GM12872 (cell line): ENCODE measurements around the gene TRDMT1.

Experiments
- TF ChIP-seq, protein P1 (sequence below): IDR thresholded peaks from 3 replicates; pipeline ENCODE4 v1.5.1; 2011; ENCODE audit warnings: low read depth, mild to moderate bottlenecking, low read length, moderate library complexity; ENCODE audit not compliant: insufficient read depth

The TRDMT1 gene

DNA sequence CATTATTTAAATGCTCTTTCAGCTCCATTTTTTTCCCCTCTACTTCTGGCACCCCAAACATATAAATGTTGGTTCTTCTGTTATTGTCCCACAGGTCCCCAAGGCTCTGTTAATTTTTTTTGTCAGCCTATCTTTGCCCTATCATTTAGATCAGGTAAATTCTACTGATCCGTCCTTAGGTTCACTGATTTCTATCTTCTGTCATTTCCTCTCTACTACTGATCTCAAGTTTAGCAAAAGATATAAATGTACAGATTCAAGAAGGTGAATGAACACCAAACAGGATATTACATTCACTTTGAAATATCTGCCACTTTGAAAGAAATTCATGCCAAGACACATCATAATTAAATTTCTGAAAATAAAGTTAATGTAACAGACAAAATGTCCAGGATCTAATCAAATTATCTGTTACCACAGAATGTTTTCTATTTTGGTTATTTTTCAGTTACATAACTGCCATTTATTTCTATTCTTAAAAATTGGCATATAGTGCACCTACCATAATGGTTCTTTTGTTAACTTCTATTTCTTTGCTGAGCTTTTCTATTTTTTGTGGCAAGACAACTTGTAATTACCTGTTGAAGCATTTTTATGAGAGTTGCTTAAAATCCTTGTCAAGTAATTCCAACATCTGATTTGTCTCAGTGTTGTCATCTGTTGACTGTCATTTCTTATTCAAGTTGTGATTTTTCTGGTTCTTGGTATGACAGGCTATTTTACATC, 59.8 kb downstream of the TRDMT1 start:
- TF ChIP-seq, protein P1, sequence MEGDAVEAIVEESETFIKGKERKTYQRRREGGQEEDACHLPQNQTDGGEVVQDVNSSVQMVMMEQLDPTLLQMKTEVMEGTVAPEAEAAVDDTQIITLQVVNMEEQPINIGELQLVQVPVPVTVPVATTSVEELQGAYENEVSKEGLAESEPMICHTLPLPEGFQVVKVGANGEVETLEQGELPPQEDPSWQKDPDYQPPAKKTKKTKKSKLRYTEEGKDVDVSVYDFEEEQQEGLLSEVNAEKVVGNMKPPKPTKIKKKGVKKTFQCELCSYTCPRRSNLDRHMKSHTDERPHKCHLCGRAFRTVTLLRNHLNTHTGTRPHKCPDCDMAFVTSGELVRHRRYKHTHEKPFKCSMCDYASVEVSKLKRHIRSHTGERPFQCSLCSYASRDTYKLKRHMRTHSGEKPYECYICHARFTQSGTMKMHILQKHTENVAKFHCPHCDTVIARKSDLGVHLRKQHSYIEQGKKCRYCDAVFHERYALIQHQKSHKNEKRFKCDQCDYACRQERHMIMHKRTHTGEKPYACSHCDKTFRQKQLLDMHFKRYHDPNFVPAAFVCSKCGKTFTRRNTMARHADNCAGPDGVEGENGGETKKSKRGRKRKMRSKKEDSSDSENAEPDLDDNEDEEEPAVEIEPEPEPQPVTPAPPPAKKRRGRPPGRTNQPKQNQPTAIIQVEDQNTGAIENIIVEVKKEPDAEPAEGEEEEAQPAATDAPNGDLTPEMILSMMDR, result no peak

GRCh38 chr10:17140386-17140761, 61.1 kb downstream of the TRDMT1 start:
- TF ChIP-seq, protein P1, result no peak

- TF ChIP-seq, protein P1, result no peak
Observed at GRCh38 chr10:17138460-17139042, 62.9 kb downstream of the TRDMT1 start.

DNA sequence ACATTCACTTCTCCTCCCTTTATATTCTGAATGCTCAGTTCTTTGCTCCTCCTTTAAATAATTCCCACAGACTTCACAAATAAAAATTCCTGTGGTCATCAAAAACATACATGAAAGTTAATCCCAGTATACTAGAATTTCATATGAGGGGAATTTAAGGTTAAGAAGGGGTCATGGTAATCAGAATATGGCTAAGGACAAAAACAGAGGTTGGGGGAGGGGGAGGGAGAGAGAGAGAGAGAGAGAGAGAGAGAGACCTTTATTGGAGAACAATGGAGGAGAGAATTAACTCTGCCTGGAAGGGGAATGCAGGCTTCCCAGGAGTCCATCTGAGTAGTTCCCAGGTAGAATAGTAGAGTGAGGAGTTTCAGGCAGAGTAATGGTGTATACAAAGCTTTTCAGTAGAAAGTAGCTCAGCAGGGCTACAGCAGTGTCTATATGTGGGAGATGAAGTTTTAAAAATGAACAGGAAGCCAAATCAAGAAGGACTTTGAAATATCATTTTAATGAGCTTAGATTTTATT, 66.7 kb downstream of the TRDMT1 start:
- TF ChIP-seq, protein P1, result no peak

- TF ChIP-seq, protein P1, result no peak
Observed at GRCh38 chr10:17134282-17134681, 67.2 kb downstream of the TRDMT1 start.

DNA sequence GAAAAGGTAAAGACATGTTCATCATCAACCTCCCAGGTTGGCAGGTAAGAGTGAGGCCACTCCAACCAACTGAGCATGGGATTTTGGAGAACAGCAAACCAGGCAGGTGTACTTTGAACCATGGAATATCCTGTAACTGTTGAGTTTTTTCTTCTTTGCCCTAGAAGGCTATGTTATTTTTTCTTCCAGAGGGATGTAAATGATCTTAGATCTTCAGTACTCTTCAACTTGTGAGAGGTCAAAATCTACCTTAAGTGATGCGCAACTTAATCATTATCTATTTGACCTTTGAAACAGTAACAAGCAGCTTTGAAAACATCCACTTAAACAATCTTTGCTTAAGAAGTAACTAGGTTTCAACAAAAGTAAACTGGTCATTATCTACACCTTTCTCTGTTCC, 71.7 kb downstream of the TRDMT1 start, which contains the start of gene CUBN:
Gene CUBN, minus strand, starts transcription at position 71 of the 400 bp plus-strand sequence. Its CDS starts 46 bp downstream, at position 25.
- TF ChIP-seq, protein P1, result no peak

DNA sequence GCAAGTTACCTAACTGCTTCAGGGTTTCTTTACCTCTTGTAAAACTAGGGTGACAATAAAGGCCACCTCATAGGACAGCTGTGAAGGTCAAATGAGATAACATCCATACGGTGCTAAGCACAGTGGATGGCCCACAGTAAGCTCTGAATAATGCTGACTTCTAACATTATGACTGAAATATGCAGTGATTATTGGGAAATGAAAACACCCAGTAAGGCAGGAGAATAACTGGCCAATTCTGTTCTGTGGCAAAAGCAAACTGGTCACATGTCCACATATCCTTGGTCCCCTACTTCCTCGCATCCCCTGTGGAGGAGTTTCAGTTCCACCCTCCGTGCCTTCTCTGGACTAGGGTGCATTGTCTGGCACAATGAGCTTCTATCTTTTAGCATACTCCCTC, 73.2 kb downstream of the TRDMT1 start:
- TF ChIP-seq, protein P1, result no peak
